Activated naive CD4-positive, alpha-beta T cell treated with Interleukin-2 at 50 U/mL for 16 hours (primary cell): Measurements from ENCODE around the gene TTC3.

Experiments
- DNase-seq: peaks from one replicate; pipeline ENCODE4 v3.0.0-alpha.2; 2020

TTC3 gene

GRCh38 chr21:37060296-37060695 is 12.8 kb upstream of the TTC3 start:
- DNase-seq, result no peak

- no peak for DNase-seq
Measured at GRCh38 chr21:37061926-37062592, 11.0 kb upstream of the TTC3 start.

- DNase-seq, result no peak
Measured at GRCh38 chr21:37062593-37062935, 10.5 kb upstream of the TTC3 start.

- DNase-seq, result no peak
Measured at GRCh38 chr21:37063433-37063832, 9.6 kb upstream of the TTC3 start.

- no peak for DNase-seq
Measured at GRCh38 chr21:37064841-37065240, 8.2 kb upstream of the TTC3 start.

- no peak for DNase-seq
Measured at GRCh38 chr21:37065561-37066177, 7.4 kb upstream of the TTC3 start.

GRCh38 chr21:37071561-37072273 is 1.3 kb upstream of the TTC3 start:
- DNase-seq, result peak; percentile 4

- no peak for DNase-seq
Measured at GRCh38 chr21:37072274-37072987, 623 bp upstream of the TTC3 start.

- DNase-seq, result peak; percentile 63
Measured at GRCh38 chr21:37073417-37074196, 553 bp downstream of the TTC3 start.

- DNase-seq, result no peak
Measured at GRCh38 chr21:37074197-37074510, 1.1 kb downstream of the TTC3 start.

- no peak for DNase-seq
Measured at GRCh38 chr21:37074546-37074945, 1.5 kb downstream of the TTC3 start.

- DNase-seq, result no peak
Measured at GRCh38 chr21:37075214-37075770, 2.2 kb downstream of the TTC3 start.

- DNase-seq, result no peak
Measured at GRCh38 chr21:37076087-37076850, 3.2 kb downstream of the TTC3 start.

- DNase-seq, result no peak
Measured at GRCh38 chr21:37077403-37077802, 4.3 kb downstream of the TTC3 start.

GRCh38 chr21:37079211-37079824 is 6.3 kb downstream of the TTC3 start:
- DNase-seq, result no peak

GRCh38 chr21:37082375-37082774 is 9.3 kb downstream of the TTC3 start:
- no peak for DNase-seq

- no peak for DNase-seq
Measured at GRCh38 chr21:37082856-37083528, 9.9 kb downstream of the TTC3 start.

- DNase-seq, result no peak
Measured at GRCh38 chr21:37085726-37086125, 12.7 kb downstream of the TTC3 start.

- no peak for DNase-seq
Measured at GRCh38 chr21:37087188-37087587, 14.1 kb downstream of the TTC3 start.

- no peak for DNase-seq
Measured at GRCh38 chr21:37088186-37088735, 15.2 kb downstream of the TTC3 start.

GRCh38 chr21:37093977-37094376 is 20.9 kb downstream of the TTC3 start:
- no peak for DNase-seq
